Mucosa of descending colon (tissue), 3 donors: Measurements from ENCODE around the gene MIR17HG. TPM values are rescaled to one million over a fixed set of nuclear protein-coding genes. Genes with fewer than 3 reads are reported as not detected.
"Not testable (repeated sequence)": the region's sequence is repeated elsewhere in the genome, so short reads cannot be mapped to it uniquely, and the experiment has no call there.

ENCODE experiments used
- ATAC-seq: fragments of 200-7000 bp; cut with Tn5 transposase; one replicate; pipeline ENCODE4 v1.9.1; 2020; ENCODE audit warnings: mild to moderate bottlenecking, moderate library complexity
- DNase-seq, 3 donors: peaks; one replicate each; pipeline ENCODE4 v3.0.0-alpha.2; 2020
- H3K36me3 ChIP-seq: fragments of 200-600 bp; one replicate; pipeline ENCODE4 v1.8.0; 2021; ENCODE audit warnings: low read depth, mild to moderate bottlenecking
- H3K4me1 ChIP-seq: fragments of 200-600 bp; one replicate; pipeline ENCODE4 v1.8.0; 2021; ENCODE audit warnings: low read depth, mild to moderate bottlenecking
- H3K4me3 ChIP-seq: fragments of 200-600 bp; one replicate; pipeline ENCODE4 v1.8.0; 2021; ENCODE audit warnings: mild to moderate bottlenecking
- H3K9me3 ChIP-seq: fragments of 200-600 bp; one replicate; pipeline ENCODE4 v1.8.0; 2021; ENCODE audit warnings: mild to moderate bottlenecking
- CTCF ChIP-seq: fragments of 200-600 bp; IDR thresholded peaks from one replicate; pipeline ENCODE4 v1.8.0; 2022; ENCODE audit warnings: antibody characterized with exemption, mild to moderate bottlenecking
- intact Hi-C, 2 donors: fragments of 100-400 bp; cut with DNase I in 1 of 2; cut with micrococcal nuclease in 1 of 2; formaldehyde crosslinking; loops; one replicate each; pipeline versions ENCODE4 v1.11.0 to v1.11.1; 2022; cut with DNase I, micrococcal nuclease
- total RNA-seq, 3 donors: library from RNA; stranded (reverse); fragmentation: NEBNext Ultra II Directional in 2 of 3; extraction: Animal tissue kit (Norgen Biotek cat#: 25700) in 2 of 3; gene quantifications; one replicate each; pipeline versions ENCODE4 v1.2.1 to v1.2.4, GENCODE V29; 2021 to 2023
- donor health status: DM: no; HTN: no; CAD: no; lungs with moderate emphysema.
- donor health status: DM: no; HTN: no; CAD: no.
- donor health status: DM: no; HTN: yes; CAD: no.

The MIR17HG gene
- total RNA-seq, 3 donors from 2014 or later = 4.1 to 6.1 (median 5.3) TPM

- no peak for DNase-seq
- Histone ChIP-seq H3K4me3 (no peak overlapping the region), H3K4me1 (peaks cover 3% of the 10 kb centered on the region), H3K9me3 (no peaks in the 10 kb centered on the region), H3K36me3 (no peaks in the 10 kb centered on the region)
- no peak for ATAC-seq
- intact Hi-C loops = no loop called here
- TF ChIP-seq CTCF = no peak
Observed at GRCh38 chr13:91313581-91313980, 33.9 kb upstream of the MIR17HG start.

GRCh38 chr13:91314888-91315287 is 32.6 kb upstream of the MIR17HG start:
- peaks cover 3% of the 10 kb centered on the region for H3K4me1 ChIP-seq
- intact Hi-C loops = no loop called here
- H3K36me3 ChIP-seq = no peaks in the 10 kb centered on the region
- no peak overlapping the region for H3K4me3 ChIP-seq
- ATAC-seq (no peak), DNase-seq (no peak)
- no peaks in the 10 kb centered on the region for H3K9me3 ChIP-seq
- no peak for TF ChIP-seq CTCF

GRCh38 chr13:91318886-91319285 is 28.6 kb upstream of the MIR17HG start:
- ATAC-seq = no peak
- Histone ChIP-seq H3K9me3 (no peaks in the 10 kb centered on the region), H3K36me3 (no peaks in the 10 kb centered on the region), H3K4me1 (no peaks in the 10 kb centered on the region), H3K4me3 (no peak overlapping the region)
- DNase-seq = no peak
- TF ChIP-seq CTCF = no peak
- intact Hi-C loops = no loop called here

GRCh38 chr13:91319996-91320395 is 27.5 kb upstream of the MIR17HG start:
- no peak for TF ChIP-seq CTCF
- Histone ChIP-seq H3K9me3 (no peaks in the 10 kb centered on the region), H3K4me3 (no peak overlapping the region), H3K36me3 (no peaks in the 10 kb centered on the region), H3K4me1 (no peaks in the 10 kb centered on the region)
- ATAC-seq = no peak
- no peak for DNase-seq
- intact Hi-C loops = no loop called here

GRCh38 chr13:91320990-91321389 is 26.5 kb upstream of the MIR17HG start:
- H3K4me1 ChIP-seq, H3K4me3 ChIP-seq, DNase-seq, intact Hi-C loops, H3K36me3 ChIP-seq, H3K9me3 ChIP-seq, ATAC-seq: not testable (repeated sequence)

GRCh38 chr13:91323349-91323748 is 24.1 kb upstream of the MIR17HG start:
- TF ChIP-seq CTCF = no peak
- Histone ChIP-seq H3K4me1 (no peaks in the 10 kb centered on the region), H3K4me3 (no peak overlapping the region), H3K36me3 (no peaks in the 10 kb centered on the region), H3K9me3 (no peaks in the 10 kb centered on the region)
- ATAC-seq = no peak
- no peak for DNase-seq
- intact Hi-C loops = no loop called here
